Stimulated activated naive CD8-positive, alpha-beta T cell treated with anti-CD3 and anti-CD28 coated beads, Interleukin-15, Interleukin-2, amounts not matched to agents 100 ng/mL and 50 ng/mL, for 24 hours (primary cell): ENCODE results near the gene ANKFY1.

ENCODE experiments used
- H3K27ac Mint-ChIP-seq: one replicate; pipeline ENCODE4 v1.8.0; 2021; ENCODE audit warnings: mild to moderate bottlenecking, mixed read lengths
- H3K27me3 Mint-ChIP-seq: one replicate; pipeline ENCODE4 v1.8.0; 2021; ENCODE audit warnings: mixed read lengths
- H3K36me3 Mint-ChIP-seq: one replicate; pipeline ENCODE4 v1.8.0; 2021; ENCODE audit warnings: low read depth, mixed read lengths
- H3K4me1 Mint-ChIP-seq: one replicate; pipeline ENCODE4 v1.8.0; 2021; ENCODE audit warnings: low read depth, mixed read lengths
- H3K4me3 Mint-ChIP-seq: one replicate; pipeline ENCODE4 v1.8.0; 2021; ENCODE audit warnings: mild to moderate bottlenecking, mixed read lengths
- H3K9me3 Mint-ChIP-seq: one replicate; pipeline ENCODE4 v1.8.0; 2021; ENCODE audit warnings: mixed read lengths

ANKFY1 gene

GRCh38 chr17:4263282-4264215 is at the start of gene ANKFY1:
Gene ANKFY1 (minus strand): TSS chr17:4263979. CDS start chr17:4263941, 38 bp downstream.
- Mint-ChIP-seq H3K4me1 (peaks cover 37% of the 10 kb centered on the region), H3K36me3 (peaks cover 22% of the 10 kb centered on the region), H3K27ac (peak within 1 kb of the TSS; percentile 93), H3K9me3 (peaks cover 5% of the 10 kb centered on the region), H3K27me3 (no peaks in the 10 kb centered on the region), H3K4me3 (peak within 1 kb of the TSS; percentile 89)

- H3K4me1 Mint-ChIP-seq: peaks cover 64% of the 10 kb centered on the region
These were observed 46.7 kb upstream of the ANKFY1 start for GRCh38 chr17:4310354-4311060.

GRCh38 chr17:4309897-4310296 is 46.1 kb upstream of the ANKFY1 start:
- Mint-ChIP-seq H3K27me3 (no peaks in the 10 kb centered on the region), H3K4me1 (peaks cover 62% of the 10 kb centered on the region), H3K4me3 (no peak overlapping the region)

More at GRCh38 chr17:4310354-4311060, 46.7 kb upstream of the ANKFY1 start:
- no peaks in the 10 kb centered on the region for H3K27me3 Mint-ChIP-seq
- H3K4me3 Mint-ChIP-seq: no peak overlapping the region
- peaks cover 16% of the 10 kb centered on the region for H3K36me3 Mint-ChIP-seq
- no peaks in the 10 kb centered on the region for H3K9me3 Mint-ChIP-seq
- no peak overlapping the region for H3K27ac Mint-ChIP-seq

GRCh38 chr17:4307179-4307930 is 43.6 kb upstream of the ANKFY1 start:
- Mint-ChIP-seq H3K4me3 (no peak overlapping the region), H3K9me3 (no peaks in the 10 kb centered on the region), H3K27me3 (no peaks in the 10 kb centered on the region), H3K4me1 (peaks cover 37% of the 10 kb centered on the region), H3K27ac (peak overlapping the region; percentile 49), H3K36me3 (peaks cover 30% of the 10 kb centered on the region)

More at GRCh38 chr17:4309897-4310296, 46.1 kb upstream of the ANKFY1 start:
- no peaks in the 10 kb centered on the region for H3K9me3 Mint-ChIP-seq
- no peak overlapping the region for H3K27ac Mint-ChIP-seq
- H3K36me3 Mint-ChIP-seq: peaks cover 20% of the 10 kb centered on the region

GRCh38 chr17:4305224-4305623 is 41.4 kb upstream of the ANKFY1 start:
- Mint-ChIP-seq H3K4me1 (peaks cover 17% of the 10 kb centered on the region), H3K27ac (no peak overlapping the region), H3K27me3 (no peaks in the 10 kb centered on the region), H3K9me3 (no peaks in the 10 kb centered on the region), H3K36me3 (peaks cover 46% of the 10 kb centered on the region), H3K4me3 (no peak overlapping the region)

- no peaks in the 10 kb centered on the region for H3K9me3 Mint-ChIP-seq
These were observed 40.7 kb upstream of the ANKFY1 start for GRCh38 chr17:4304417-4305027.

GRCh38 chr17:4301066-4301465 is 37.3 kb upstream of the ANKFY1 start:
- no peak overlapping the region for H3K4me3 Mint-ChIP-seq
- no peaks in the 10 kb centered on the region for H3K27me3 Mint-ChIP-seq
- H3K27ac Mint-ChIP-seq: no peak overlapping the region
- H3K9me3 Mint-ChIP-seq: no peaks in the 10 kb centered on the region
- H3K36me3 Mint-ChIP-seq: peaks cover 40% of the 10 kb centered on the region
- H3K4me1 Mint-ChIP-seq: peaks cover 3% of the 10 kb centered on the region

More at GRCh38 chr17:4304417-4305027, 40.7 kb upstream of the ANKFY1 start:
- Mint-ChIP-seq H3K4me1 (peaks cover 10% of the 10 kb centered on the region), H3K4me3 (no peak overlapping the region), H3K36me3 (peaks cover 46% of the 10 kb centered on the region), H3K27me3 (no peaks in the 10 kb centered on the region), H3K27ac (no peak overlapping the region)

- H3K4me1 Mint-ChIP-seq: peaks cover 3% of the 10 kb centered on the region
- no peaks in the 10 kb centered on the region for H3K9me3 Mint-ChIP-seq
- no peak overlapping the region for H3K27ac Mint-ChIP-seq
- no peaks in the 10 kb centered on the region for H3K27me3 Mint-ChIP-seq
- H3K4me3 Mint-ChIP-seq: no peak overlapping the region
- peaks cover 36% of the 10 kb centered on the region for H3K36me3 Mint-ChIP-seq
These were observed 33.6 kb upstream of the ANKFY1 start for GRCh38 chr17:4297351-4297750.

GRCh38 chr17:4295686-4296085 is 31.9 kb upstream of the ANKFY1 start:
- Mint-ChIP-seq H3K27me3 (no peaks in the 10 kb centered on the region), H3K9me3 (no peaks in the 10 kb centered on the region), H3K4me1 (peaks cover 3% of the 10 kb centered on the region), H3K36me3 (peaks cover 28% of the 10 kb centered on the region), H3K27ac (no peak overlapping the region), H3K4me3 (no peak overlapping the region)

- Mint-ChIP-seq H3K4me3 (no peak overlapping the region), H3K36me3 (peaks cover 28% of the 10 kb centered on the region), H3K4me1 (peaks cover 3% of the 10 kb centered on the region), H3K27me3 (no peaks in the 10 kb centered on the region), H3K9me3 (no peaks in the 10 kb centered on the region), H3K27ac (no peak overlapping the region)
These were observed 29.8 kb upstream of the ANKFY1 start for GRCh38 chr17:4293572-4293971.

GRCh38 chr17:4287710-4288109 is 23.9 kb upstream of the ANKFY1 start:
- no peaks in the 10 kb centered on the region for H3K27me3 Mint-ChIP-seq
- no peaks in the 10 kb centered on the region for H3K4me1 Mint-ChIP-seq
- H3K9me3 Mint-ChIP-seq: no peaks in the 10 kb centered on the region
- H3K27ac Mint-ChIP-seq: no peak overlapping the region
- H3K36me3 Mint-ChIP-seq: peaks cover 21% of the 10 kb centered on the region
- H3K4me3 Mint-ChIP-seq: no peak overlapping the region

- Mint-ChIP-seq H3K27me3 (no peaks in the 10 kb centered on the region), H3K4me1 (peaks cover 5% of the 10 kb centered on the region), H3K36me3 (peaks cover 32% of the 10 kb centered on the region), H3K27ac (no peak overlapping the region), H3K4me3 (no peak overlapping the region), H3K9me3 (no peaks in the 10 kb centered on the region)
These were observed 12.7 kb upstream of the ANKFY1 start for GRCh38 chr17:4276514-4276913.

GRCh38 chr17:4272972-4273368 is 9.2 kb upstream of the ANKFY1 start:
- Mint-ChIP-seq H3K9me3 (no peaks in the 10 kb centered on the region), H3K27me3 (no peaks in the 10 kb centered on the region), H3K4me1 (peaks cover 5% of the 10 kb centered on the region), H3K27ac (peak overlapping the region; percentile 4), H3K36me3 (peaks cover 28% of the 10 kb centered on the region), H3K4me3 (no peak overlapping the region)

- H3K27me3 Mint-ChIP-seq: no peaks in the 10 kb centered on the region
- peaks cover 5% of the 10 kb centered on the region for H3K4me1 Mint-ChIP-seq
- peaks cover 28% of the 10 kb centered on the region for H3K36me3 Mint-ChIP-seq
- H3K4me3 Mint-ChIP-seq: no peak overlapping the region
- no peaks in the 10 kb centered on the region for H3K9me3 Mint-ChIP-seq
- peak overlapping the region; percentile 4 for H3K27ac Mint-ChIP-seq
These were observed 8.6 kb upstream of the ANKFY1 start for GRCh38 chr17:4272213-4272971.
